Endothelial cell of umbilical vein (primary cell): Measurements from ENCODE around the gene KCNK13. TPM values are rescaled to one million over a fixed set of nuclear protein-coding genes. Genes with fewer than 3 reads are reported as not detected.

Experiments used
- BruUV-seq: library from RNA; stranded (reverse); fragments of 400-500 nt; replicated peaks from 2 replicates; lab custom pipeline; 2021; lab: Mats Ljungman, UMichigan
- CTCF ChIA-PET: fragments of 300-600, 350-600 bp; sonication (Branson Sonifier 250); formaldehyde crosslinking; loops from one replicate; lab custom pipeline; 2021; ENCODE audit warnings: antibody characterized with exemption, inconsistent platforms; lab: Charles Lee
- POLR2A ChIA-PET: fragments of 300-600, 350-600 bp; sonication (Branson Sonifier 250); formaldehyde crosslinking; loops from one replicate; lab custom pipeline; 2021; ENCODE audit warnings: antibody characterized with exemption, inconsistent platforms; lab: Charles Lee
- DNase-seq: peaks from one replicate; pipeline ENCODE4 v3.0.0-alpha.2; 2011; ENCODE audit warnings: low read depth, low spot score
- FAIRE-seq: peaks from 2 replicates; lab custom pipeline; 2011; peaks lifted over from hg19 to GRCh38; lab: Jason Lieb, UNC
- H2AFZ ChIP-seq: 2 replicates; pipeline ENCODE4 v1.6.0; 2012; ENCODE audit warnings: low read depth, low read length, control low read depth, inconsistent platforms
- H3K27ac ChIP-seq: 2 replicates; pipeline ENCODE4 v1.5.1; 2011; ENCODE audit warnings: low read depth, mild to moderate bottlenecking, control low read depth, low read length, moderate library complexity; ENCODE audit not compliant: insufficient read depth
- H3K27me3 ChIP-seq, 2 experiments: 2 replicates each; pipeline versions ENCODE4 v1.6.0 to v1.6.1; 2011; ENCODE audit warnings: low read length in 2 of 2, mixed read lengths in 1 of 2; ENCODE audit not compliant: control insufficient read depth in 2 of 2, insufficient read depth in 2 of 2
- H3K36me3 ChIP-seq, 2 experiments: 2 replicates in 1 of 2; 3 replicates in 1 of 2; pipeline ENCODE4 v1.5.1; 2011; ENCODE audit warnings: low read length in 2 of 2, mild to moderate bottlenecking in 1 of 2, moderate library complexity in 1 of 2; ENCODE audit not compliant: control insufficient read depth in 2 of 2, insufficient read depth in 2 of 2; ENCODE audit errors: extremely low read depth in 1 of 2
- H3K4me1 ChIP-seq: 3 replicates; pipeline ENCODE4 v1.5.1; 2011; ENCODE audit warnings: mild to moderate bottlenecking, low read length; ENCODE audit not compliant: control insufficient read depth, insufficient read depth; ENCODE audit errors: extremely low read depth
- H3K4me2 ChIP-seq: 2 replicates; pipeline ENCODE4 v1.6.1; 2011; ENCODE audit warnings: low read length, control low read depth, mixed read lengths; ENCODE audit not compliant: insufficient read depth
- H3K4me3 ChIP-seq, 3 experiments: fragments of 200-600 bp in 1 of 3; sonication (generic), shearing (Covaris generic) in 1 of 3; replicated peaks in 1 of 3; 2 replicates each; pipeline ENCODE4 v1.5.1; 2011 to 2016; ENCODE audit warnings: control low read depth in 3 of 3, low read length in 3 of 3, mild to moderate bottlenecking in 2 of 3, inconsistent platforms in 1 of 3, low read depth in 1 of 3, moderate library complexity in 1 of 3; ENCODE audit not compliant: insufficient read depth in 1 of 3
- H3K79me2 ChIP-seq: 2 replicates; pipeline ENCODE4 v1.6.0; 2012; ENCODE audit warnings: low read length, inconsistent platforms; ENCODE audit not compliant: control insufficient read depth, insufficient read depth
- H3K9ac ChIP-seq: replicated peaks from 2 replicates; pipeline ENCODE3; 2011; ENCODE audit warnings: low read length, control low read depth; ENCODE audit not compliant: insufficient read depth; ENCODE audit errors: extremely low read depth
- H3K9me1 ChIP-seq: replicated peaks from 3 replicates; pipeline ENCODE4 v1.6.0; 2011; ENCODE audit warnings: mild to moderate bottlenecking, low read length; ENCODE audit not compliant: control insufficient read depth, insufficient read depth; ENCODE audit errors: extremely low read depth
- H3K9me3 ChIP-seq: replicated peaks from 2 replicates; pipeline ENCODE4 v1.5.1; 2012; ENCODE audit warnings: low read length, inconsistent platforms; ENCODE audit not compliant: control insufficient read depth, insufficient read depth
- H4K20me1 ChIP-seq: replicated peaks from 2 replicates; pipeline ENCODE3; 2011; ENCODE audit warnings: mild to moderate bottlenecking, low read length; ENCODE audit not compliant: control insufficient read depth, insufficient read depth; ENCODE audit errors: extremely low read depth
- FOS ChIP-seq: IDR thresholded peaks from 2 replicates; pipeline ENCODE4 v1.6.1; 2011; ENCODE audit warnings: mild to moderate bottlenecking, low read length, moderate library complexity, borderline replicate concordance; ENCODE audit not compliant: insufficient read depth
- GATA2 ChIP-seq: IDR thresholded peaks from 2 replicates; pipeline ENCODE4 v1.7.0; 2011; ENCODE audit warnings: low read depth, mild to moderate bottlenecking, moderate library complexity, mixed read lengths, low read length; ENCODE audit not compliant: insufficient read length, insufficient read depth
- JUN ChIP-seq: IDR thresholded peaks from 2 replicates; pipeline ENCODE4 v1.6.1; 2011; ENCODE audit warnings: borderline replicate concordance, low read depth; ENCODE audit not compliant: insufficient read length, insufficient read depth
- POLR2A ChIP-seq: IDR thresholded peaks from 2 replicates; pipeline ENCODE4 v1.6.1; 2012; ENCODE audit warnings: low read depth, mild to moderate bottlenecking, control low read depth, low read length
- dilution Hi-C: fragments of 300-500 bp; cut with MboI; formaldehyde crosslinking; loops from one replicate; pipeline ENCODE4 v1.15.0; 2019; ENCODE audit warnings: low sequenced_read_pairs; ENCODE audit not compliant: extremely low pct_ligation_motif_present
- intact Hi-C: fragments of 100-400 bp; cut with micrococcal nuclease; formaldehyde crosslinking; loops from one replicate; pipeline ENCODE4 v1.10.0; 2022
- polyA plus RNA-seq, 4 experiments: library from polyadenylated mRNA; depleted of rRNA in 3 of 4; stranded (reverse) in 3 of 4; unstranded in 1 of 4; fragments of >200 nt; gene quantifications; 2 replicates each; pipeline versions ENCODE4 v1.2.1 to v1.2.3, GENCODE V29; 2011 to 2012; ENCODE audit warnings: missing spikeins in 1 of 4
- total RNA-seq: library from RNA; stranded (reverse); gene quantifications from 2 replicates; pipeline ENCODE4 v1.2.3, GENCODE V29; 2021
- TF ChIP-seq, protein P1 (sequence below): IDR thresholded peaks from 2 replicates; pipeline ENCODE4 v1.6.1; 2011; ENCODE audit not compliant: insufficient read depth, insufficient read length

The KCNK13 gene
- total and polyA plus RNA-seq, 2 donors (not counting 3 experiments of a cell fraction or from before 2014, with no cell fraction given): not detected

- no peak overlapping the region for H3K27ac ChIP-seq
- dilution Hi-C loops (no loop called here), intact Hi-C loops (no loop called here)
- no peak overlapping the region for H3K4me3 ChIP-seq
- H2AFZ ChIP-seq: no peak overlapping the region
- FAIRE-seq (no peak), DNase-seq (no peak)
- ChIA-PET CTCF (no interaction called here), POLR2A (no interaction called here)
- no peaks in the 10 kb centered on the region for H3K9me1 ChIP-seq
- no peaks in the 10 kb centered on the region for H3K9me3 ChIP-seq
- H3K27me3 ChIP-seq: peaks cover 2 to 10% of the 10 kb centered on the region in 2 experiments
- no peak overlapping the region for H3K4me2 ChIP-seq
- no peaks in the 10 kb centered on the region for H4K20me1 ChIP-seq
- no peaks in the 10 kb centered on the region for H3K36me3 ChIP-seq
- no peak overlapping the region for H3K9ac ChIP-seq
- TF ChIP-seq, protein P1, sequence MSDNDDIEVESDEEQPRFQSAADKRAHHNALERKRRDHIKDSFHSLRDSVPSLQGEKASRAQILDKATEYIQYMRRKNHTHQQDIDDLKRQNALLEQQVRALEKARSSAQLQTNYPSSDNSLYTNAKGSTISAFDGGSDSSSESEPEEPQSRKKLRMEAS: no peak
- TF ChIP-seq GATA2: no peak
- H3K79me2 ChIP-seq: no peaks in the 10 kb centered on the region
- no peaks in the 10 kb centered on the region for H3K4me1 ChIP-seq
- BruUV-seq: no TSS peak
Observed at GRCh38 chr14:90168425-90169105, 106.8 kb downstream of the KCNK13 start.

- DNase-seq: no peak
- intact Hi-C loops (no loop called here), dilution Hi-C loops (no loop called here)
- H3K27ac ChIP-seq: no peak overlapping the region
- ChIA-PET CTCF (no interaction called here), POLR2A (no interaction called here)
- H3K36me3 ChIP-seq: no peaks in the 10 kb centered on the region
- FAIRE-seq: no peak
- no peak for TF ChIP-seq POLR2A
- TF ChIP-seq FOS: no peak
- no peak for TF ChIP-seq JUN
- H3K4me1 ChIP-seq: no peaks in the 10 kb centered on the region
- peaks cover 0 to 10% of the 10 kb centered on the region in 2 experiments for H3K27me3 ChIP-seq
- no peaks in the 10 kb centered on the region for H3K79me2 ChIP-seq
- no peaks in the 10 kb centered on the region for H3K9me1 ChIP-seq
- no peaks in the 10 kb centered on the region for H4K20me1 ChIP-seq
- no peak overlapping the region for H3K4me2 ChIP-seq
- H2AFZ ChIP-seq: no peak overlapping the region
- no peak overlapping the region for H3K9ac ChIP-seq
- no peaks in the 10 kb centered on the region for H3K9me3 ChIP-seq
- no TSS peak for BruUV-seq
- no peak overlapping the region for H3K4me3 ChIP-seq
Observed at GRCh38 chr14:90175631-90176030, 113.8 kb downstream of the KCNK13 start.
